DND-41 (cell line): ENCODE measurements around the gene BACH1.

Source experiments
- ATAC-seq: fragments of 200-7000 bp; cut with Tn5 transposase; 3 replicates; pipeline ENCODE4 v1.9.1; 2021; ENCODE audit warnings: low read depth; ENCODE audit not compliant: insufficient read depth
- DNase-seq: peaks from one replicate; pipeline ENCODE4 v3.0.0-alpha.2; 2020
- H2AFZ ChIP-seq: 2 replicates; pipeline ENCODE4 v1.6.0; 2012; ENCODE audit warnings: low read depth, low read length
- H3K27ac ChIP-seq: 2 replicates; pipeline ENCODE4 v1.5.1; 2012; ENCODE audit warnings: low read length, inconsistent platforms
- H3K27me3 ChIP-seq: fragments of 200-600 bp; sonication (generic); 2 replicates; pipeline ENCODE4 v1.6.0; 2012; ENCODE audit warnings: low read length, mild to moderate bottlenecking, inconsistent platforms; ENCODE audit not compliant: insufficient read depth, poor library complexity
- H3K36me3 ChIP-seq: 2 replicates; pipeline ENCODE4 v1.5.1; 2012; ENCODE audit warnings: low read length, inconsistent platforms; ENCODE audit not compliant: insufficient read depth
- H3K4me1 ChIP-seq: 2 replicates; pipeline ENCODE4 v1.5.1; 2012; ENCODE audit warnings: mild to moderate bottlenecking, low read length; ENCODE audit not compliant: insufficient read depth
- H3K4me2 ChIP-seq: 2 replicates; pipeline ENCODE4 v1.6.0; 2012; ENCODE audit warnings: mild to moderate bottlenecking, moderate library complexity, low read length, inconsistent platforms; ENCODE audit not compliant: insufficient read depth
- H3K4me3 ChIP-seq, 2 experiments: fragments of 200-600 bp in 1 of 2; shearing (Covaris generic) in 1 of 2; 2 replicates each; pipeline ENCODE4 v1.5.1; 2012 to 2016; ENCODE audit warnings: inconsistent platforms in 2 of 2, low read length in 2 of 2, mild to moderate bottlenecking in 2 of 2, low read depth in 1 of 2, moderate library complexity in 1 of 2
- H3K79me2 ChIP-seq: 2 replicates; pipeline ENCODE4 v1.6.0; 2012; ENCODE audit warnings: low read length, inconsistent platforms; ENCODE audit not compliant: insufficient read depth
- H3K9ac ChIP-seq: 2 replicates; pipeline ENCODE4 v1.6.0; 2012; ENCODE audit warnings: low read depth, mild to moderate bottlenecking, inconsistent platforms, low read length, moderate library complexity
- H3K9me3 ChIP-seq: 2 replicates; pipeline ENCODE4 v1.5.1; 2012; ENCODE audit warnings: low read length, moderate library complexity, mild to moderate bottlenecking, inconsistent platforms; ENCODE audit not compliant: insufficient read depth, severe bottlenecking
- H4K20me1 ChIP-seq: 2 replicates; pipeline ENCODE4 v1.6.0; 2012; ENCODE audit warnings: low read length; ENCODE audit not compliant: insufficient read depth
- CTCF ChIP-seq: IDR thresholded peaks from 2 replicates; pipeline ENCODE4 v1.5.1; 2012; ENCODE audit warnings: borderline replicate concordance, low read length, moderate library complexity, mild to moderate bottlenecking; ENCODE audit not compliant: poor library complexity, severe bottlenecking; ENCODE audit errors: extremely low read depth
- EZH2 ChIP-seq: IDR thresholded peaks from 3 replicates; pipeline ENCODE4 v1.6.1; 2012; ENCODE audit warnings: borderline replicate concordance, low read depth, mild to moderate bottlenecking, moderate library complexity, low read length, inconsistent platforms; ENCODE audit not compliant: severe bottlenecking

The BACH1 gene

DNA sequence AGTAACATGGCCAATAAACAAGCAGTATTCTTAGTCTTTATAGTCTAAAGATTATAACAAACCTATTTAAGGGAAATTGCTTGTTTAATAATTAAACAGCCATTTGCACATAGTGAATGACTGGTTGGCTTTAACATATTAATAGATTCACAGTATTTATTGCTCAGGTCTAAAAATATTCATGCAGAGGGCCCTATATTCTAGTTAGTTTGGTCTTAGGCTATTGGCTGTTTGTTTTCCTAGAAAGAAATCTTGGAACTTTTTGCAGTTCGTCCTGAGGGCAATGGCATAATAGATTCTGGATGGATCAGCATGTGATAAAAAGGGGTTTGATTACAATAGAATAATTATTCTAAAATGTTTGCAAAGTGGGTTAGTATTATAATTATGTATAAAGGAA is 34.7 kb downstream of the BACH1 start:
- DNase-seq (no peak), ATAC-seq (no peak)
- no peak for TF ChIP-seq EZH2
- no peak overlapping the region for H3K9ac ChIP-seq
- H3K27me3 ChIP-seq, result no peaks in the 10 kb centered on the region
- no peak overlapping the region for H3K4me3 ChIP-seq
- H3K27ac ChIP-seq, result no peak overlapping the region
- H3K36me3 ChIP-seq, result peaks cover 66% of the 10 kb centered on the region; the same call in 1 of the 2 replicates
- peaks cover 53% of the 10 kb centered on the region for H3K79me2 ChIP-seq
- peaks cover 22% of the 10 kb centered on the region; the same call in 1 of the 2 replicates for H4K20me1 ChIP-seq
- no peak overlapping the region for H3K4me2 ChIP-seq
- H3K4me1 ChIP-seq, result no peaks in the 10 kb centered on the region
- no peaks in the 10 kb centered on the region for H3K9me3 ChIP-seq
- no peak overlapping the region for H2AFZ ChIP-seq

DNA sequence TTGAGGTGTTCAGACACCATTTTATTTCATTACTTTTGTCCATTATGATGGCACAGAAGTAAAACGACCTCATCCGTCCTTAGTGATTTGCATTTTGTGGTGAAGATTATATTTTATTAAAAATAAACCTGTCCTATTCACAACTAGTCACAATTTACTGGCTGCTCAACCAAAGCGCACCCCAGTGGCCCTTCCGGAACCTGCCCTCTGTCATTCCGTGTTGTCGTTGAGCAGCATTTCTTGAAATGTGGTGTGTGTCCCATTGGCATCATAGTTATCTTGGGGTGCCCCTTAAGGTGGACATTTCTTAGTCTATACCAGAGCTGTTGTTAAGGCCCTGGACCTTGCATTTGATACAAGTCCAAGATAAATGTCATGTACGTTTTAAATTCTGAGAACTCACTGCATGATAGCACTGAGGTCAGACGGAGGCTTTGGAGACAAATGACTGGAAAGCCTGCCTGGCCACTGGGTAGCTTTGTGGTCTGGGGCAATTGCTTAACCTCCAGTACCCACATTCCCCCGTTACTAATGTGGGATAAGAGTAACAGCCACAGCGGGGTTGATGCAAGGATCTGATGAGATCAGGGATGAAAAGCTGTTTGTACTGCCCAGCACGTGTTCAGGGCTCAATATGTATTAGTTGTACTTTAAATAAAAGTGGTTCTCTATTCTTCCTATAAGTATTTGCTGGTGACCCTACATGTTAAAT is 36.2 kb downstream of the BACH1 start:
- Histone ChIP-seq H3K9me3 (no peaks in the 10 kb centered on the region), H3K79me2 (peaks cover 62% of the 10 kb centered on the region), H3K9ac (no peak overlapping the region), H4K20me1 (peaks cover 22% of the 10 kb centered on the region; the same call in 1 of the 2 replicates), H2AFZ (no peak overlapping the region), H3K27ac (no peak overlapping the region), H3K4me2 (no peak overlapping the region), H3K36me3 (peaks cover 57% of the 10 kb centered on the region; the same call in 1 of the 2 replicates), H3K4me3 (no peak overlapping the region), H3K4me1 (no peaks in the 10 kb centered on the region), H3K27me3 (no peaks in the 10 kb centered on the region)
- DNase-seq (no peak), ATAC-seq (no peak)
- TF ChIP-seq EZH2 (no peak), CTCF (no peak)

DNA sequence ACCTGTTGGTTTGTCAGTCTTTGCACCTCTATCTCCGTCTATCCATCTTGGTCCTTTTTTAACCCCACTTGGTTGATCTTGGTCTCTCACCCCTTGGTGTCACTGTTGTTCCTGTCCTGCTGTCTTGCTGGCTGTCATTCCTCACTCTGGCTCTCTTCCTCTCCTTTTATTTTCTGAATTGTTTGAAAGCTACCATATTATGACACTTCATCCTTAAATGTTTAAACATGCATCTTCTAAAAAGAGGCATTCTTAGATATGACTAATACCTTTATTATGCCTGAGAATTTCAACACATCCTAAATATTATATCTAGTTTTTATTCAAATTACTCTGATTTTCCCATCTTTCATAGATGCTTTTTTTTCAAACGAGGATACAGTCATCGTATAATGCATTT is 37.0 kb downstream of the BACH1 start:
- Histone ChIP-seq H3K79me2 (peaks cover 66% of the 10 kb centered on the region), H2AFZ (no peak overlapping the region), H4K20me1 (peaks cover 22% of the 10 kb centered on the region; the same call in 1 of the 2 replicates), H3K36me3 (peaks cover 53% of the 10 kb centered on the region; the same call in 1 of the 2 replicates), H3K4me2 (no peak overlapping the region), H3K27me3 (no peaks in the 10 kb centered on the region), H3K4me3 (no peak overlapping the region), H3K27ac (no peak overlapping the region), H3K9me3 (no peaks in the 10 kb centered on the region), H3K4me1 (no peaks in the 10 kb centered on the region), H3K9ac (no peak overlapping the region)
- TF ChIP-seq EZH2 (no peak), CTCF (peak; percentile 24)
- no peak for DNase-seq
- no peak; the same call in 2 of the 3 replicates for ATAC-seq

GRCh38 chr21:29338256-29338655 is 39.5 kb downstream of the BACH1 start:
- H3K4me3 ChIP-seq, result no peak overlapping the region
- no peak overlapping the region for H3K9ac ChIP-seq
- H3K9me3 ChIP-seq, result no peaks in the 10 kb centered on the region
- TF ChIP-seq EZH2, result no peak
- no peak for TF ChIP-seq CTCF
- DNase-seq (no peak), ATAC-seq (no peak)
- no peak overlapping the region for H3K4me2 ChIP-seq
- H3K36me3 ChIP-seq, result peaks cover 51% of the 10 kb centered on the region; the same call in 1 of the 2 replicates
- H4K20me1 ChIP-seq, result peaks cover 16% of the 10 kb centered on the region; the same call in 1 of the 2 replicates
- H3K27me3 ChIP-seq, result no peaks in the 10 kb centered on the region
- no peaks in the 10 kb centered on the region for H3K4me1 ChIP-seq
- H3K27ac ChIP-seq, result no peak overlapping the region
- H2AFZ ChIP-seq, result no peak overlapping the region
- H3K79me2 ChIP-seq, result peaks cover 61% of the 10 kb centered on the region
